Keratinocyte (primary cell): ENCODE data around the gene TSPAN16. TPM values are rescaled to one million over a fixed set of nuclear protein-coding genes. Genes with fewer than 3 reads are reported as not detected.

ENCODE experiments used
- DNase-seq: peaks from one replicate; pipeline ENCODE4 v3.0.0-alpha.2; 2011; ENCODE audit warnings: low read depth, missing footprints, low spot score
- FAIRE-seq: peaks from 2 replicates; lab custom pipeline; 2011; peaks lifted over from hg19 to GRCh38; lab: Jason Lieb, UNC
- H2AFZ ChIP-seq: 2 replicates; pipeline ENCODE4 v1.6.0; 2012; ENCODE audit warnings: low read length, control low read depth, inconsistent platforms; ENCODE audit not compliant: control insufficient read depth
- H3K27ac ChIP-seq: 2 replicates; pipeline ENCODE4 v1.5.1; 2011; ENCODE audit warnings: low read length; ENCODE audit not compliant: control insufficient read depth, insufficient read depth
- H3K27me3 ChIP-seq: 3 replicates; pipeline ENCODE4 v1.6.0; 2011; ENCODE audit warnings: low read length; ENCODE audit not compliant: control insufficient read depth, insufficient read depth; ENCODE audit errors: extremely low read depth
- H3K36me3 ChIP-seq, 2 experiments: 2 replicates in 1 of 2; 3 replicates in 1 of 2; pipeline ENCODE4 v1.5.1; 2011; ENCODE audit warnings: low read length in 2 of 2, mild to moderate bottlenecking in 1 of 2; ENCODE audit not compliant: control insufficient read depth in 2 of 2, insufficient read depth in 2 of 2; ENCODE audit errors: extremely low read depth in 1 of 2
- H3K4me1 ChIP-seq: 3 replicates; pipeline ENCODE4 v1.5.1; 2011; ENCODE audit warnings: low read length; ENCODE audit not compliant: control insufficient read depth, insufficient read depth; ENCODE audit errors: extremely low read depth
- H3K4me2 ChIP-seq: 3 replicates; pipeline ENCODE4 v1.6.0; 2011; ENCODE audit warnings: low read depth, low read length; ENCODE audit not compliant: control insufficient read depth, insufficient read depth; ENCODE audit errors: extremely low read depth
- H3K4me3 ChIP-seq, 3 experiments: fragments of 200-600 bp in 1 of 3; sonication (generic) in 1 of 3; 2 replicates in 2 of 3; 3 replicates in 1 of 3; pipeline ENCODE4 v1.5.1; 2011 to 2016; ENCODE audit warnings: low read length in 3 of 3, mild to moderate bottlenecking in 3 of 3, control low read depth in 2 of 3, inconsistent platforms in 1 of 3, low read depth in 1 of 3, mixed read lengths in 1 of 3, mixed run types in 1 of 3, moderate library complexity in 1 of 3; ENCODE audit not compliant: control insufficient read depth in 2 of 3, insufficient read depth in 2 of 3; ENCODE audit errors: extremely low read depth in 1 of 3
- H3K79me2 ChIP-seq: 2 replicates; pipeline ENCODE4 v1.6.0; 2012; ENCODE audit warnings: low read length; ENCODE audit not compliant: control insufficient read depth, insufficient read depth
- H3K9ac ChIP-seq: 3 replicates; pipeline ENCODE4 v1.6.0; 2011; ENCODE audit warnings: low read length; ENCODE audit not compliant: control insufficient read depth, insufficient read depth; ENCODE audit errors: extremely low read depth
- H3K9me1 ChIP-seq: 3 replicates; pipeline ENCODE4 v1.6.0; 2011; ENCODE audit warnings: low read length; ENCODE audit not compliant: control insufficient read depth, insufficient read depth; ENCODE audit errors: extremely low read depth
- H3K9me3 ChIP-seq: 2 replicates; pipeline ENCODE4 v1.5.1; 2012; ENCODE audit warnings: low read depth, low read length; ENCODE audit not compliant: control insufficient read depth
- H4K20me1 ChIP-seq: 3 replicates; pipeline ENCODE4 v1.6.0; 2011; ENCODE audit warnings: low read length; ENCODE audit not compliant: control insufficient read depth, insufficient read depth; ENCODE audit errors: extremely low read depth
- EZH2 ChIP-seq: IDR thresholded peaks from one replicate; pipeline ENCODE4 v1.6.1; 2012; ENCODE audit warnings: inconsistent platforms, mild to moderate bottlenecking, low read length, moderate library complexity
- dilution Hi-C: fragments of 300-500 bp; cut with MboI; formaldehyde crosslinking; loops from one replicate; pipeline ENCODE4 v1.7.0; 2020; ENCODE audit warnings: low sequenced_read_pairs; ENCODE audit not compliant: extremely low pct_ligation_motif_present
- polyA plus RNA-seq, 5 experiments: library from polyadenylated mRNA; depleted of rRNA in 3 of 5; stranded (reverse) in 3 of 5; stranded (forward) in 1 of 5; unstranded in 1 of 5; fragments of >200 nt; gene quantifications; 1 replicate in 1 of 5; 2 replicates in 3 of 5; 3 replicates in 1 of 5; pipeline versions ENCODE4 v1.2.1 to v1.2.3, GENCODE V29; 2011 to 2012; ENCODE audit warnings: missing spikeins in 2 of 5, low read depth in 1 of 5, low replicate concordance in 1 of 5
- TF ChIP-seq, protein P1 (sequence below), 3 experiments: IDR thresholded peaks in 1 of 3; conservative IDR thresholded peaks in 1 of 3; optimal IDR thresholded peaks in 1 of 3; 2 replicates in 2 of 3; 3 replicates in 1 of 3; pipeline versions ENCODE3 to v1.5.1; 2011; ENCODE audit warnings: low read length in 3 of 3, mild to moderate bottlenecking in 3 of 3, moderate library complexity in 2 of 3, control low read depth in 1 of 3, inconsistent platforms in 1 of 3; ENCODE audit not compliant: insufficient read depth in 2 of 3; ENCODE audit errors: extremely low read depth in 1 of 3

Gene TSPAN16
- polyA plus RNA-seq, 1 donor (not counting 4 experiments of a cell fraction or from before 2014, with no cell fraction given): not detected

DNA sequence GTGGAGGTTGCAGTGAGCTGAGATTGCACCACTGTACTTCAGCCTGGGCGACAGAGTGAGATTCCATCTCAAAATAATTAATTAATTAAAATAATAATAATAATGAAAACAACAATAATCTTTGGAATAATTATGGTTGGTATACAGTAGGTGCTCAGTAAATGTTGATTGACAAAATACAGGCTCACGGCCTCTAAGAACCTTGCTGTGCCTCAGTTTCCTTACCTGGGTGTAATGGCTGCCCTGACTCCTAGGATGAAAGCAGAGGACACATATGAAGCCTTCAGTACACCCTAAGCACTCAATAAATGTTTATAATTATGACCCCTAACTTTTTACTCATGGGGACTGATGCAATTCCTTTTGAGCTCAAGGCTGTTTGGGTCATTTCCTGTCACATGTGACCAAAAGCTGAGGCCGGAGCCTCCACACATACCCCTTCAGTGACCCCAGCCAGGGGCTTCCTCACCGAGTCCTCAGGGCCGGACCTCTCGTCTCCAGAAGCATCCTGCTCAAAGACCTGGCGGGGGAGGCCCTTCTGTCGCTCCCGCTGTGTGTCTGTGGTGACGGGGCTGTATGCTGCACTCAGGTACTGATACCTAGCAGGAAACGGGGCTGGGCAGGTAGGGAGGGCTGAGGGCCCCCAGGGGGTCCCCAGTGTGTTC lies 44.2 kb upstream of the TSPAN16 start:
- no peaks in the 10 kb centered on the region for H4K20me1 ChIP-seq
- no peaks in the 10 kb centered on the region for H3K4me1 ChIP-seq
- H2AFZ ChIP-seq: no peak overlapping the region
- H3K27ac ChIP-seq: no peak overlapping the region
- dilution Hi-C loops: no loop called here
- no peak for DNase-seq
- H3K4me2 ChIP-seq: no peak overlapping the region
- no peak overlapping the region for H3K9ac ChIP-seq
- H3K36me3 ChIP-seq: peaks cover 11 to 31% of the 10 kb centered on the region in 2 experiments
- no peaks in the 10 kb centered on the region for H3K9me3 ChIP-seq
- no peak for FAIRE-seq
- no peaks in the 10 kb centered on the region for H3K9me1 ChIP-seq
- H3K79me2 ChIP-seq: no peaks in the 10 kb centered on the region
- no peak overlapping the region for H3K4me3 ChIP-seq
- no peaks in the 10 kb centered on the region for H3K27me3 ChIP-seq
- TF ChIP-seq, protein P1, sequence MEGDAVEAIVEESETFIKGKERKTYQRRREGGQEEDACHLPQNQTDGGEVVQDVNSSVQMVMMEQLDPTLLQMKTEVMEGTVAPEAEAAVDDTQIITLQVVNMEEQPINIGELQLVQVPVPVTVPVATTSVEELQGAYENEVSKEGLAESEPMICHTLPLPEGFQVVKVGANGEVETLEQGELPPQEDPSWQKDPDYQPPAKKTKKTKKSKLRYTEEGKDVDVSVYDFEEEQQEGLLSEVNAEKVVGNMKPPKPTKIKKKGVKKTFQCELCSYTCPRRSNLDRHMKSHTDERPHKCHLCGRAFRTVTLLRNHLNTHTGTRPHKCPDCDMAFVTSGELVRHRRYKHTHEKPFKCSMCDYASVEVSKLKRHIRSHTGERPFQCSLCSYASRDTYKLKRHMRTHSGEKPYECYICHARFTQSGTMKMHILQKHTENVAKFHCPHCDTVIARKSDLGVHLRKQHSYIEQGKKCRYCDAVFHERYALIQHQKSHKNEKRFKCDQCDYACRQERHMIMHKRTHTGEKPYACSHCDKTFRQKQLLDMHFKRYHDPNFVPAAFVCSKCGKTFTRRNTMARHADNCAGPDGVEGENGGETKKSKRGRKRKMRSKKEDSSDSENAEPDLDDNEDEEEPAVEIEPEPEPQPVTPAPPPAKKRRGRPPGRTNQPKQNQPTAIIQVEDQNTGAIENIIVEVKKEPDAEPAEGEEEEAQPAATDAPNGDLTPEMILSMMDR (optimal IDR thresholded peaks at IDR 0.05 in 1 of 3, IDR thresholded peaks at IDR 0.05 in 1 of 3, conservative IDR thresholded peaks at IDR 0.05 in 1 of 3; ENCODE audit: extremely low read depth in 1 of 3, insufficient read depth in 2 of 3, low read length in 3 of 3): no peak
- no peak for TF ChIP-seq EZH2

DNA sequence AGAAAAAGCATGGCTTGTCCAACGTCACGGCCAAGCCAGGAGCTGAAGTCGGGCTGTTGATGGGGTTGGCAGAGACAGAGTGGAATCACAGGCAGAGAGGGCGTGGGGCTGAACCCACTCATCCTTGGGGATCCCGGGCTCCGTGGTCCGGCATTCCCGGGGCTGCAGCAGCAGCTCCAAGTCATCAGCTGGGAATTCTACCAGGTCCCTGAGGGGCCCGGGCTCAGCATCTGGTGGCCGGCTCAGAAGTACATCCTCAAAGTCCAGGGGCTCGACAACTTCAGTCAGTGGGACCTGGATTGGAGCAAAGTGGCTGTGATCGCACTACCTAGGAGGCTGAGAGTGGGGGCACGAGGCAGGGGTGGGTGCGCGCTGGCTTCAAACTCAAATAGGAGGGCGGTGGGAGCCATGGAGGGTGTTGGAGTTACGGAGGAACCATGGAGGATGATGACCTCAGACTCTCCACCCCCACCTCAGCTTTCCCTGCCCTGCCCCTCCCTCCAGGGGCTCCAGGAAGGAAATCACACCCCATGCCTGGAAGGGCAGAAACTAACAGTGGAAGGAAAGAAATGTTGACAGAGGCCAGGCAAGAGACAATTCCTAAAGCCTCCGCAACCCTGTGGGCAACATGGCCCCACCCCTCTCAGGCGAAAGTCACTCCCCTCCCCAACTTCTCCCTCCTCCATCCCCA lies 43.1 kb upstream of the TSPAN16 start:
- FAIRE-seq (no peak), DNase-seq (no peak)
- Histone ChIP-seq H3K4me2 (no peak overlapping the region), H2AFZ (no peak overlapping the region), H3K27ac (no peak overlapping the region), H3K4me1 (no peaks in the 10 kb centered on the region), H3K9ac (no peak overlapping the region), H3K4me3 (no peak overlapping the region), H3K79me2 (no peaks in the 10 kb centered on the region), H3K36me3 (peaks cover 7 to 25% of the 10 kb centered on the region in 2 experiments), H3K9me3 (no peaks in the 10 kb centered on the region), H4K20me1 (no peaks in the 10 kb centered on the region), H3K9me1 (no peaks in the 10 kb centered on the region), H3K27me3 (no peaks in the 10 kb centered on the region)
- TF ChIP-seq, protein P1 (optimal IDR thresholded peaks at IDR 0.05 in 1 of 3, IDR thresholded peaks at IDR 0.05 in 1 of 3, conservative IDR thresholded peaks at IDR 0.05 in 1 of 3; ENCODE audit: extremely low read depth in 1 of 3, insufficient read depth in 2 of 3, low read length in 3 of 3): no peak
- dilution Hi-C loops: no loop called here
